Activated CD4-positive, CD25-positive, alpha-beta regulatory T cell treated with anti-CD3 and anti-CD28 coated beads, Interleukin-2, amount 50 U/mL, for 72 hours (primary cell): ENCODE data around the gene IL16.
"Not testable (repeated sequence)": the region's sequence is repeated elsewhere in the genome, so short reads cannot be mapped to it uniquely, and the experiment has no call there.

Experiments used
- DNase-seq: peaks from one replicate; pipeline ENCODE4 v3.0.0; 2021

Gene IL16

DNA sequence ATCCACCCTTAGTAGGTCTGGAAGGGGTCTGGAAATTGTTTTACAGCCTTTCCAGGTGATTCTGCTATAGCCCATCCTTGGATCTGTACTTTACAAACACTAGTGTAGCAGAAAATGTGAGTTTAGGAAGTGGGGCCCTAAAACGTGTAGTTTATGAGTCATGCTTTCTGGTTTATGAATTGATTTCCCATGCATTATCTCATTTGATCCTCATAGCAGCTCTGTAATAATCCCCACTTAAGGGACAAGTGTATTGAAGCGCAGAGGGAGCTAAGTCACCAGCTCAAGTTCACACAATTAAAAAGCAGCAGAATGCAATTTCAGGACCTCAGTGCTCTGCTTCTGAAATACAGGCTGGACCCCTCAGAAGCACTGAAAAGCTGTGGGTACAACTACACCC is 149.9 kb downstream of the IL16 start:
- no peak for DNase-seq

DNA sequence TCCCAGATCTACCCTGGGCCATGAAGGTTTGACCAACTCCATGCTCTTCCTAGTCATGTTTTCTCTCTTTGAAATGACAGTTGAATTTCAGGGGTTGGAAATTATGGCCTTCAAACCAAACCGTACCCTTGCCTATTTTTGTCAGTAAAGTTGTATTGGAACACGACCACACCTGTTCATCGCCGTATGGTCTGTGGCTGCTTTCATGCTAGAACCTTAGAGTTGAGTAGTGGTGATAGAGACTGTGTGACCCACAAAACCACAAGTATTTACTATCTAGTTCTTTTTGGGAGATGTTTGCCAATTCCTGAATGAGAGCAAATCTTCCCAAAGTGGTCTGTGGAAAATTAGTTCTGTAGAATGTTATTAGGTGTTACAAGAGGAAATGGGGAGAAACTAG is 151.2 kb downstream of the IL16 start:
- DNase-seq, result no peak

DNA sequence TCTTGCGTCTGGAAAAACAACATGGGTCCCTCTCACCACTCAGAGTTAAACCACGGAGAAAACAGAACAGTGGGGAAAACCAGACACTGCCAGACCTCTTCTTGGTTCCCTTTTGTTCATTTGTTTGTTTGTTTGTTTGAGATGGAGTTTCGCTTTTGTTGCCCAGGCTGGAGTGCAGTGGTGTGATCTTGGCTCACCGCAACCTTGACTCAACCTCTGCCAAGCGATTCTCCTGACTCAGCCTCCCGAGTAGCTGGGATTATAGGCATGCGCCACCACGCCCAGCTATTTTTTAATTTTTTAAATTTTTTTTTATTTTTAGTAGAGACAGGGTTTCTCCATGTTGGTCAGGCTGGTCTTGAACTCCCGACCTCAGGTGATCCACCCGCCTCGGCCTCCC is 152.0 kb downstream of the IL16 start:
- not testable (repeated sequence) for DNase-seq

DNA sequence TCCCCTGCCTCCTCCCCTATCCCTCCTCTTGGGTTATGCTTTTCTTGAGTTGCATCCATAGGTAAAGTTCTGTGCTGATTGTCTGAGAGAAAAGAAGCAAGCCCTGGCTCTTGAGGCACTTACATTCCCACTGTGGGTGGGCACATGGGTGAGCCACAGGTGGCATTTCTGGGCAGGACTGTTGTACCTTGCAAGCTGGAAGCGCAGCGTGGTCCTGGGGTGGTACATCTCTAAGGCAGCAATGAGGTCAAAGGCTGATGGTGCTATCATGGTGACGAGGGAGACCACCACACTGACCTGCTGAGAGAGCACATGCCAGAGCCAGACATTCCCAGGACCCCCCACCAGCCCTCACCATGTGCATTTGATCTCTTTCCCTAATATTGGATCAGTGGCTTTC is 152.6 kb downstream of the IL16 start:
- no peak for DNase-seq

DNA sequence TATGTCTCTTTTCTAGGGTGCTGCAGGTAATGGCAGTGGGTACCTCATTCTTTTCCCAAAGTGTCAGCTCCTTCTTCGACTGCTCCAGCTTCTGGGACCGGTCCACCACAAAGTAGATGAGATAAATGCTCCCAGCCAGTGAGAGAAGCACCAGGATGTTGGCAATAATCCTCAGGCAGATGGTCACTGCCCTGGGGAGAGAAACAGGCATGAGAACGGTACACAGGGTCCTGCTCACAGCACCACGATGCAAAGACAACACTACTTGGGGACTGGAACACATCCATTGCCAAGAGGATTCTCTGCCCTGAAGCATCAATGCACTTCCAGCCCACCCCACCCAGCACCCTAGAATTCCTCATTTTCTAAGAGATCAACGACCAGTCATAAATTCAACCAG is 155.0 kb downstream of the IL16 start:
- no peak for DNase-seq

DNA sequence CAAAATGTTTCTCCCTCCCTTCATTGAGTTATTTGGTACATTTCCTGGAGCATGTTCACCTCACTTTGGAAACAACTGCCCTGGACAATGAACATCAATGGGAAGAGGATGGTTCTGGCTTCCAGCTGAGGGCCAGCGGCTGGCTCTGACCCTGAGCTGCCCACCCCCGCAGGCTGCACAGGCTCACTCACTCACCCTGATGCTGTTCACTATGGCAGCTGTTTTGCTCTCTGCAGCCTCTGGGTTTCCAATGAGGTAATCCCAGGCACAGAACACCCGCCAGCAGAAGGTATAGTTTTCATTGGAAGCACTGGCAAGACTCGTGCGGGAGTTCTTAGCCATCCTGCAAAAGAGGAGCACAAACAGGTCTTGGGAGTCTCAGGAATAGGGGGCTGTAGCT is 159.6 kb downstream of the IL16 start:
- no peak for DNase-seq

DNA sequence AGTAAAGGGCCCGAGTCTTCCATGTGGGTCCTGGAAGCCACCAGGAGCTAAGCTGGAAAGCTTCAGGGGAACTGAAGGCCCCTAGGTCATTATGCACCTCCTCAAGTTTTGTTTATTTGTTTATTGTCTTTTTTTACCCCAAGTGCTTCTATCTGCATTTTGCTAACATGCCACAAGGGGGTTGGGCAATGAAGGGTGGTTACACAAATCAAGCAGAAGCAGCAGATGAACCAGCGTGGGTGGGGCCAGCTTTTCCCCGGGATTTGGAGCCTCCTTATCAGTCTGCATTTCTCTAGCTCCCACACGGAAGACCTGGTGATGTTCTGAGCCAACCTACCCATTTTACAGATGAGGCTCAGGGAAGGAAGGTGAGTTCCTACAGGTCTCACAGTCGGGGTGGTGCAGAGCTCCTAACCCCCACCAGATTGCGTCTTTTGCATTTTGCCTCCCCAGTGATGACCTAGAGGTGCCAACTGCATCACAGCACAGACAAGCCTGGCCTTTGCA is 160.6 kb downstream of the IL16 start:
- DNase-seq, result no peak

DNA sequence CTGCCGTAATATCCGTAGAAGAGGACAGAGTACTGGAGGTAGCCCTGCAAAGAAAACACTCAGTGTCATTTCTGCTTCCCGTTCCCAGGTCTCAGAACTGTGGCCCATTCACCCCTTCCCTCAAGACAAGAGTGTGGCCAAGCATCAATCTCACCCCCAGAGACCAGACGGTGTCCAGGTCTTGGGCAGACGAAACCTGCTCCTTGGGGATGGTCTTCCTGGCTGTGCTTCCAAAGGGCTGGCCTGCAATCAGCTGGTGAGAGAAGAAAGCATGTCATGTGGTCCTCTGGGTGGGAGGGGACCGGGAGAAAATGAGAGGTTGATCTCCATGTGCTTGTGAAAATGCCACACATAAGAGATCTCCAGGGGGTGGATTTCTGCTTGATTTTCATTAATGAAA is 161.6 kb downstream of the IL16 start:
- no peak for DNase-seq

DNA sequence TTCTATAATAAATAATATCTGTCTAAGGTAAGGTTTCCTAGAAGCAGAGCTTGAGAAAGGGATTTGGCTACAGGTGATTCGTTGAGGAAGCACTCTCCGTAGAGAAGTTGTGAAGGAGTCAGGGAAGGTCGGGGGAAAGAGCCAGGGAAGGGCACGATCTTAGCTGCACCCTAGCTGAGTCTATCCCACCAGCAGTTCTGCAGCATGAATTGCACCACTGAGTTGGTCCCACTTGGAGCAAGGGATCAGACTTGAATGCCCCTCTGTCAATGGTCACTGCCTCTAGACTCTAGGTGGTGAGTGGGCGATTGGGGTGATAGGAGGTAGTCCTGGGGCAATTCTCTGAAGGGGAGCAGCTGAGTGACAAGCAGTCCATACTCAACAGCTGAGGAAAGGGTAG is 163.8 kb downstream of the IL16 start:
- DNase-seq, result no peak

DNA sequence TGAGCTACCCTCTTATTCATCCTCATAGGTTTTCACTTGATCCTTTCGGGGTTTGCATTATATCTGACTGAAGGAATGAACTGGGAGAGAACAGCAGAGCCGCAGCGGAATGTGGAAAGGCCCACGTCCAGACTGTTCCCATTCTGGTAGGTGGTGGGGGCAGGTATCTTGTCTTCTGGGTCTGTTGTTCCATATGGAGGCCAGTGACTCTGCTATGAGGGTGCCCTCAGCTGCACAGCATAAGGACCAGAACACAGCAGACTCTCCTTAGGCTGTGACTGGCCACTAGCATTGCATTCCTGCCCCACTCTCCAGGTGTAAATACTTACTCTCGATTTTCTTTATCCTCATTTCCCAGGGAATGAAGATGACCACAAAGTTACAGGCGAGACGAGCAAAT is 165.2 kb downstream of the IL16 start:
- no peak for DNase-seq

DNA sequence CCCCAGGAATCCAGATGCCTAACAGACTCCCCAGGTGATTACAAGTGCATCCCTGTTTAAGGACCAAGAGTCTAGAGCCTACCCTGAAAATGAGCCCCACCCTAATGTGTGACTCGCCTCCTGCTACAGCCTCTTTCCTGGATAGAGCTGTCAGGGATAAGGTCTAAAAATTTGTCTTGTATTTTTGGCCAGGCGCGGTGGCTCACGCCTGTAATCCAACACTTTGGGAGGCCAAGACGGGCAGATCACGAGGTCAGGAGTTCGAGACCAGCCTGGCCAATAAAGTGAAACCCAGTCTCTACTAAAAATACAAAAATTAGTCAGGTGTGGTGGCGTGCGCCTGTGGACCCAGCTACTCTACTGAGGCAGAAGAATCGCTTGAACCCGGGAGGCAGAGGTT is 166.1 kb downstream of the IL16 start:
- no peak for DNase-seq

DNA sequence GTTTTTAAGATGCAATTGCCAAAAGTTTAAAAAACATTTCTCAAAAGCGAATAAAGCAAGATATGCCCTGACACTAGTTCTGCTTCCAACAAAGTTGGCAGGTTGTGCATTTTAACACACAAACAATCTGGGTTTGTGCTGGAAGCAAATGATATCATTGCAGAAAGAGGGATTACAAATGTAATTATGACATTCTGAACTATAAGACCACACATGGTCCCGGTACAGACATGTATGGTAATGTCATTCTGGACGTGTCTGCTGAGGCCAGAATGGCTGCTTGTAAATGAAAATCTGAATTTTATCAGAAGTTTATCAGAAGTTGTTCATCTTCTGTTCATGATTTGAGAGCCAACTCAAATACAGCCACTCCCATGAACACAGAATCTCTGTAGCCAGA is 166.6 kb downstream of the IL16 start:
- no peak for DNase-seq
